NCI-H2171 treated with DMSO at 0.1 percent for 48 hours (cell line): ENCODE data around the gene ANKRD44.

Source experiments
- DNase-seq: peaks from one replicate; lab custom pipeline; 2025; lab: John Stamatoyannopoulos, UW

Gene ANKRD44

GRCh38 chr2:197145471-197146056 is 165.0 kb downstream of the ANKRD44 start:
- no peak for DNase-seq

GRCh38 chr2:197144183-197144582 is 166.4 kb downstream of the ANKRD44 start:
- DNase-seq: no peak

GRCh38 chr2:197141702-197142473 is 168.7 kb downstream of the ANKRD44 start:
- no peak for DNase-seq

GRCh38 chr2:197140045-197140444 is 170.5 kb downstream of the ANKRD44 start:
- DNase-seq: no peak

GRCh38 chr2:197138506-197138905 is 172.1 kb downstream of the ANKRD44 start:
- DNase-seq: no peak

GRCh38 chr2:197137826-197138477 is 172.6 kb downstream of the ANKRD44 start:
- no peak for DNase-seq

- no peak for DNase-seq
These were observed 173.3 kb downstream of the ANKRD44 start for GRCh38 chr2:197137231-197137630.

GRCh38 chr2:197136452-197136851 is 174.1 kb downstream of the ANKRD44 start:
- DNase-seq: no peak

GRCh38 chr2:197135806-197136205 is 174.8 kb downstream of the ANKRD44 start:
- no peak for DNase-seq

GRCh38 chr2:197134206-197134605 is 176.4 kb downstream of the ANKRD44 start:
- no peak for DNase-seq

GRCh38 chr2:197131558-197131855 is 179.1 kb downstream of the ANKRD44 start:
- DNase-seq: no peak

GRCh38 chr2:197130318-197130717 is 180.3 kb downstream of the ANKRD44 start:
- DNase-seq: no peak

GRCh38 chr2:197128897-197129296 is 181.7 kb downstream of the ANKRD44 start:
- DNase-seq: no peak

GRCh38 chr2:197128126-197128525 is 182.5 kb downstream of the ANKRD44 start:
- DNase-seq: no peak

GRCh38 chr2:197126630-197127352 is 183.8 kb downstream of the ANKRD44 start:
- no peak for DNase-seq

GRCh38 chr2:197124639-197125390 is 185.8 kb downstream of the ANKRD44 start:
- DNase-seq: no peak

- DNase-seq: no peak
These were observed 187.8 kb downstream of the ANKRD44 start for GRCh38 chr2:197122821-197123220.

- no peak for DNase-seq
These were observed 188.7 kb downstream of the ANKRD44 start for GRCh38 chr2:197121756-197122385.

- DNase-seq: no peak
These were observed 189.3 kb downstream of the ANKRD44 start for GRCh38 chr2:197121255-197121654.

GRCh38 chr2:197116306-197116879 is 194.2 kb downstream of the ANKRD44 start:
- DNase-seq: no peak

- no peak for DNase-seq
These were observed 195.3 kb downstream of the ANKRD44 start for GRCh38 chr2:197115325-197115724.
